HG03095 (cell line): ENCODE results near the gene TSPYL6.

Experiments
- ATAC-seq: cut with Tn5 transposase; IDR thresholded peaks from one replicate; pipeline ENCODE4 v1.9.1; 2021; ENCODE audit warnings: moderate library complexity; ENCODE audit not compliant: unreplicated experiment

TSPYL6 gene

GRCh38 chr2:54206596-54206995 is 49.4 kb downstream of the TSPYL6 start:
- ATAC-seq, result no peak

- no peak for ATAC-seq
Observed at GRCh38 chr2:54204476-54204875, 51.6 kb downstream of the TSPYL6 start.
